HG02759 (cell line): Measurements from ENCODE around the gene LILRB5.
"Not testable (repeated sequence)": the region's sequence is repeated elsewhere in the genome, so short reads cannot be mapped to it uniquely, and the experiment has no call there.

Experiments used
- ATAC-seq: cut with Tn5 transposase; IDR thresholded peaks from one replicate; pipeline ENCODE4 v1.9.1; 2021; ENCODE audit warnings: mild to moderate bottlenecking, moderate library complexity; ENCODE audit not compliant: unreplicated experiment

LILRB5 gene

GRCh38 chr19:54277111-54277615 lies 20.1 kb upstream of the LILRB5 start:
- ATAC-seq: not testable (repeated sequence)

- no peak for ATAC-seq
Observed at GRCh38 chr19:54275951-54276350, 18.9 kb upstream of the LILRB5 start.

DNA sequence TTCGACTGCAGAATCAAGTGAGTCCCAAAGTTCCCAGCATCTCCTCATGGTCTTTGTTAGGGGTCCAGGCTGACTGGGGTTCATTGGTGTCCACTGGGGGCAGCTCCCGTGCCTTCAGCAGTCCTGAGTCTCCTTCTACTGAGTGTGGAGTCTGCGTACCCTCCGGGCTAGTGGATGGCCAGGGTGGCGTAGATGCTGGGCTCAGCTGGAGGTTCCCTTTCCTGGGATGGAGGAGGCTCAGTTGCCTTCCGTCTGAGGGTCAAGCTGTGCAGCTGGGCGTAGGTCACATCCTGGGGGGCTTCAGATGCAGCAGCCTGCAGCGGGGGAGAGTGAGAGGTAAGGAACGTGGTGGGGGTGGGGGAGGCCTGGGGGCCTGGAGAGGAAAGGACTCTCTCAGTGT lies 17.4 kb upstream of the LILRB5 start:
- not testable (repeated sequence) for ATAC-seq

DNA sequence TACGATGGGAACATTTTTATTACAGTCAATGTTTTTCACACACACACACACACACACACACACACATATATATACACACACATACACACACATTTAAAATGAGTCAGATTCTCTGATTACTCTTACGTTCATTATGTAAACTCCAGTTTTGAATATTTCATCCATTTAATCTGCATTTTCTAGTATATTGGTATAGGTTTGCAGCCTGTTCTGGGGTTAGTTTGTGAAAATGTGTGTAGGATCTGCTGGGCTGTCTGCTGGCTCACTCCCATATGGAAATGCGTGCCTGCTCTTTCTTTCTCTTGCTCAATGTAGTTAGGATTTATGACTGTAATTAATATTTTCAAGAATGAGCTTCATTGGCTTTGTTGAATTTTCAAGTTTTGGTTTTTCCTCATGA lies 16.7 kb upstream of the LILRB5 start:
- ATAC-seq: no peak

GRCh38 chr19:54272181-54272580 lies 15.1 kb upstream of the LILRB5 start:
- ATAC-seq: not testable (repeated sequence)

GRCh38 chr19:54271587-54271986 lies 14.5 kb upstream of the LILRB5 start:
- not testable (repeated sequence) for ATAC-seq

- no peak for ATAC-seq
Observed at GRCh38 chr19:54271106-54271505, 14.0 kb upstream of the LILRB5 start.

GRCh38 chr19:54268936-54269335 lies 11.9 kb upstream of the LILRB5 start:
- no peak for ATAC-seq

GRCh38 chr19:54266133-54266532 lies 9.1 kb upstream of the LILRB5 start:
- ATAC-seq: no peak

DNA sequence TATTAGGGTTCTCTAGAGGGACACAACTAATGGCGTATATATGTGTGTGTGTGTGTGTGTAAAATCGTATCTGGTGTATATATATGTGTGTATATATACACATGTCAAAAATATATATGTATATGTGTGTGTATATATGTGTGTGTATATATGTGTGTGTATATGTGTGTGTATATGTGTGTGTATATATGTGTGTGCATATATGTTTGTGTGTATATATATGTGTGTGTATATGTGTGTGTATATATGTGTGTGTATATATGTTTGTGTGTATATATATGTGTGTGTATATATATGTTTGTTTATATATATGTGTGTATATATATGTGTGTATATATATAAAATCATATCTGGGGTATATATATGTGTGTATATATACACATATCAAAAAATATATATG lies 5.4 kb upstream of the LILRB5 start:
- ATAC-seq: no peak

GRCh38 chr19:54262066-54262465 lies 5.0 kb upstream of the LILRB5 start:
- no peak for ATAC-seq

- ATAC-seq: no peak
Observed at GRCh38 chr19:54256250-54257115, 590 bp downstream of the LILRB5 start.

DNA sequence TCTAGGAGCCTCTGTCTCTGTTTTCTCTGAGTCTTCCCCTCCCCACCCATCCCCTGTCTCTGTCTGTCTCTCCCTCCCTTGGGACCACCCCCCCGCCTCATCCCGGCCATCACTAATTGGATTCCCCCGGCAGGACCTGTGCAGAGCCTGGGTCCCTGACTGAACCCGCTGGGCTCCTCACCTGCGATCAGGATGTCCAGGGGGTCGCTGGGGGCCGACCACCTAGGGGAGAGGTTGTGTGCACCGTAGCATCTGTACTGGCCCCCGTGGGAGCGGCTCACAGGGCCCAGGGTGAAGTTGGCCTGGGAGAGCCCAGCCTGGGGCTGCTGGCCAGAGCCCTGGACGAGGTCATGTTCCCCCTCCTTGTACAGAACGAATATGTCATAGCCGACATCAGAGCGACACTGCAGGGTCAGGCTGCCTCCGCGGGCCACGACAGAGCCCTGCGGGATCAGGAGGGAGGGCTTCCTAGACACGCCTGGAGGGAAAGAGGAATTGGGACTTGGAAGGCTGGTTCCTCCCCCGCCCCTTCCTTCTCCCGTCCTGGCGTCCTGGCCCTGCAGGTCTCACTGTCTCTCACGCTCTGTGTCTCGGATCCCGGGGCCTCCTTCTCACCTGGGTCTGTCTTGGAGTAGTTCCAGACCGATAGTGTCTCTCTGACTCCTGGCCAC lies 1.8 kb downstream of the LILRB5 start:
- ATAC-seq: no peak

DNA sequence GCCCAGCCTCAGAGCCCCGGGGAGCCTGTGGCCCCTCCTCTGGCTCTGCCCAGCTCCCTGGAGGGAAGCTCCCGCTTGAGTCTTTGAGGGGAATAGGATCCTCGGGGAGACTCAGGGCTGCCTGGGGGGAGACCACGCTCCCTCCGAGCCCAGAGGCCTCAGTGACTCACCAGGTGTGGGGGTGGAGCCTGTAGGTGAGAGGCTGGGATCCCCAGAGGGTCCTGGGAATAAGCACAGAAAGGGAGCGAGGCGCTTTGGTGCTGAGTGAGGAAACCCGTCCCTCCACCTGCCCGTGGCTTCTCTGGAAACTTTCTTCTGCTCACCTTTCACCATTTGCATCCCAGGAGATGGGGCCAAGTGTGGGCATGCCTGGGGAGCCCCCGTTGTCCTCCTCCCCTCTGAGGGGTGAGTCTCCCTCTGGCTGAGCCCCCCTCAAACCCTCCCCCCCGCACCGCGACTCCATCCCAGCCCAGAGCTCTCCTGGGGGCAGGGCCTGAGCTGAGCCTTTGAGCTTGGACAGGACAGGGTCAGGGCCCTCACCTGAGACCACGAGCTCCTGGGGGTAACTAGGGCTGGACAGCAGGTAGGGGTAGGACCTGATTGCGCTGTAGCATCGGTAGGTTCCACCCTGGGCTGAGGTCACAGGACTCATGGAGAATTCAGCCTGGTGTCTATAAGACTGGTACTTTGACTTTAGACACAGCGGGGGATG lies 2.7 kb downstream of the LILRB5 start:
- no peak for ATAC-seq

DNA sequence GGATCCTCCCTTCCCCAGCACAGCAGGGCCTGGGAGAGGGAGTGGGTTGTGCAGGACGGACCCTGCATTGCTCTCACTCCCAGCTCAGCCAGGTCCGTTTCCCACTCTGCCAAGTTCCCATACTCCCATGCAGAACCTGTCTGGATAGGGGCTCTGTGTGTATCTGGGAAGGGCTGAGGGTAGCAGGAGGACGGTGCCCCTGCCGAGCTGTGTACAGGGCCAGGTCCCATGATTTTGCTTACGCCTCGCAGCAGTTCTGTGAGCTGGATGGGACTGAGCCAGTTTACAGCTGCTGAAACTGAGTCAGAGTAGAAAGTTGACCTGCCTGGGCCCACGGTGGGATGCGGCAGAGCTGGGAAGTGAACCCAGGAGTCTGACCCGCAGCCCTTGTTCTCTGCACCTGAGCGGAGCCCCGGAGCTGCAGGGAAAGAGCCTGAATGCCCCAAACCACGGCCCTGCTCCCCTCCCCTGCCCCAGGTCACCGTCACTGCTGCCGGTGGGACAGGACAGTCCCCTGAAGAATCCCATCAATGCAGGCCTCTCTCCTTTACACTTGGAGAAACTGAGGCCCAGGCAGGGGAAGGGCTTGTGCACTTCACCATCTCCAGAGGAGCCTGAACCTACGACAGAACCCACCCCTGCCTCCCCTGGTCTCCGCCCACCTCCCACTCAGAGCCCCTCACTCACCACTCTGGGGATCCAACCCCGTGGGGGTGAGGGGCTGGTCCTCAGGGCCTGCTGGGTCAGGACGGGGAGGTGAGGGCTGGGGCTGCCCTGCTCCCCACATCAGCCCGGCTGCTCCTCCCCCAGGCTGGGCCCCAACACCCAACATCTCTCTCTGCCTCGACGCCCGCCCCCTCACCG lies 3.5 kb downstream of the LILRB5 start:
- no peak for ATAC-seq

- ATAC-seq: no peak
Observed at GRCh38 chr19:54252845-54253244, 4.2 kb downstream of the LILRB5 start.

DNA sequence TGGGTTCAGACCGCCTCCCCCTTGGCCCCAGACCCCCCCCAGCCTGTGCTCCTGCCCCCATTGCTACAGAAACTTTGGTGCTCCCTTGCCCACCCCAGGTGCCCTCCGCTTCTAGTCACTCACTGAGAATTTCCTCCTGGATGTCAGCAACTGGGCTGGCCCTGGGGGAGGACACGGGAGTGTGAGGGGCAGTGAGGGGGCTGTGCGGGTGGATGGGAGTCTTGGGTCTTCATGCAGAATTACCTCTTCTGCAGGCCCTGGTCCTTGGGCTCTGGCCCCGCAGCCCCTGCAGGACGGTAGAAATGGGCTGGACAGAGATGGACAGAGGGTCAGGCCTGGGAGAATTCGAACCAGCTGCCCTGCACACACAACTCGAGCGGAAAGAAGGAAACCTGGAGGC lies 4.8 kb downstream of the LILRB5 start:
- no peak for ATAC-seq

DNA sequence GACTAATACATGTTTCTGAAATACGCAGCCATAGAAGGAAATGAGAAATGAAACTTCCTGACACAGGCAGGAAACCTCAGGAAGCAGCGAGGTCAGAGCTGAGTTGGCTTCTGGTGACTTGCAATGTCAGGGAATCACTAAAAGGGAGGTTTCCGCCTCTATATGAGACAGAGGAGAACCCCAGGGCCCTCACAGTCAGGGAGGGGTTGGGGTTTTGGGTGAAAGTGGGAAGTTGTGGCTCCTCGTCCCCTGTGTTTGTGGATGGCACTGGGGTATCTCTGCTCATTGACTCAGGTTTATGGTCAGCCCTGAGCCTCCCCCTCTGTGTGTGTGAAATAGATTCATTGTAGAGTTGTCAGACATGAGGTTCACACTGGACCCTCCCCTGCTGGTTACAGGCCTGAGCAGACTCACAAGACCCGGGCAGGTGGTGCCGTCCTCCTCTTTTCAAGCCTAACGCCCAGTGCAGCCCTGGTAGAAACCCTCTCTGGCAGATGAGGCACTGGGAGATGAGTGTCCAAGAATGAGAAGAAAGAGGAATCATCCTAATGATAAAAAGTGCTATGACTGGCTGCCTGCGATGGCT lies 9.0 kb downstream of the LILRB5 start:
- no peak for ATAC-seq

DNA sequence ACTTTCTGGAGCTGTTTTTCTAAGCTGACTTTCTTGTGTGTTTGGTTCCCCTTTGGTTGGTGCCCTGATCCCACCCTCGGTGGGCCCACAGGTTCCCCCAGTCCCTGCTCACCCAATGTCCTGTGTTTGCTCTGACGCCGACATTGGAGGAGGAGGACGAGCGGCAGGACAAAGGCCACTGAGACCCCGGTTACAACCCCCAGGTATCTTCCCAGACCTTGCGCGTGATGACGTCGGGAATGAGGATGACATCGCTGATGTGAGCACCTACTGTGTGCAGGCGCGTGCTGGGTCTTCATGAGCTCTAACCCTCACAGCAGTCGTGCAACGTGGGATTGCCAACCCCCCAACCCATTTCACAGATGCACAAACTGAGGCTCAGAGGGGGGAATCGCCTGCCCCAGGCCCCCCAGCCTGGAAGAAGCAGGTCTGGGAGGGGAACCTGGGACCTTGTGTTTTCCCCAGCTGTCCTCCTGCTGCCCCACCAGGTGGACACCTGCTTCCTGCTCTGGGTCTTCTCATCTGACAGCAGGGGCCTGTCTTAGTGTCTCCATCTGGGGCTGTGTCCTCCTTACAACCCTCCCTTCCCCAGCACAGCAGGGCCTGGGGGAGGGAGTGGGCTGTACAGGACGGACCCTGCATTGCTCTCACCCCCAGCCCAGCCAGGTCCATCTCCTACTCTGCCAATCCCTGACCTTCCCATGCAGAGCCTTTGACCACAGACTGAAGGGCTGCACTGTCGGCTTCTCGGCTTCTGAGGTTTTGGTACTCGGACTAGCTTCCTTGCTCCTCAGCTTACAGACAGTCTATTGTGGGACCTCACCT lies 9.8 kb downstream of the LILRB5 start:
- no peak for ATAC-seq
